ENCODE measurements around the gene DGKZ. TPM values are rescaled to one million over a fixed set of nuclear protein-coding genes. Genes with fewer than 3 reads are reported as not detected.
A peak's percentile ranks its signal among the peaks of the same experiment; 100 is the strongest.

Gene DGKZ
- polyA plus RNA-seq, 2 of the 4 experiments (the other 2 are of a cell fraction): 12.8 to 28.4 TPM

GRCh38 chr11:46407635-46408034 lies 60.4 kb downstream of the DGKZ start:
- ATAC-seq: no peak
- no peak for FAIRE-seq
- H3K4me2 ChIP-seq: no peak overlapping the region
- TF ChIP-seq POLR2A (IDR thresholded peaks at IDR 0.05; ENCODE audit: low read length) (no peak), FOXS1 (CRISPR knock-in tag; IDR thresholded peaks at IDR 0.05) (no peak), MYC (IDR thresholded peaks at IDR 0.05; ENCODE audit: borderline replicate concordance, low read length) (no peak), GATA3 (IDR thresholded peaks at IDR 0.05; ENCODE audit: borderline replicate concordance) (no peak)
- no peaks in the 10 kb centered on the region for H3K9me3 ChIP-seq
- H3K27ac ChIP-seq: no peak overlapping the region
- POLR2A ChIA-PET: interaction anchor here (0.6 kb wide), 1 partner anchor 164 kb away, joined by 3 read pairs; no protein-coding TSS in a partner anchor
- CTCF ChIA-PET: interaction anchor here (1.2 to 4.5 kb wide), 5 partner anchors 7 to 24 kb away, joined by 3 to 20 read pairs (median 6); partner anchors contain the start of gene CHRM4
- no peaks in the 10 kb centered on the region for H3K4me1 ChIP-seq
- 90% methylated on average over 10 of the region's 10 CpGs for WGBS (ENCODE audit: missing lambda C conversion rate)
- no peak overlapping the region for H3K4me3 ChIP-seq
- no peak for DNase-seq (ENCODE audit: low read depth in 1 of 2, low spot score in 1 of 2)

GRCh38 chr11:46408407-46408986 lies 61.2 kb downstream of the DGKZ start:
- Histone ChIP-seq H3K4me2 (no peak overlapping the region), H3K9me3 (no peaks in the 10 kb centered on the region), H3K4me1 (peaks cover 5% of the 10 kb centered on the region), H3K4me3 (no peak overlapping the region), H3K27ac (no peak overlapping the region)
- ATAC-seq (no peak), FAIRE-seq (no peak), DNase-seq (ENCODE audit: low read depth in 1 of 2, low spot score in 1 of 2) (no peak)
- ChIA-PET CTCF (interaction anchor here (1.0 to 4.5 kb wide), 5 partner anchors 9 to 25 kb away, joined by 3 to 20 read pairs (median 6); partner anchors contain the start of gene CHRM4), POLR2A (interaction anchor here (0.6 kb wide), 2 partner anchors 108 to 173 kb away, joined by 3 to 4 read pairs; no protein-coding TSS in a partner anchor)
- TF ChIP-seq POLR2A (IDR thresholded peaks at IDR 0.05; ENCODE audit: low read length) (no peak), HEYL (CRISPR knock-in tag; IDR thresholded peaks at IDR 0.05) (no peak), CBX2 (IDR thresholded peaks at IDR 0.05; ENCODE audit: borderline replicate concordance, low read depth) (no peak), ZSCAN20 (CRISPR knock-in tag; IDR thresholded peaks at IDR 0.05) (no peak), HDAC2 (IDR thresholded peaks at IDR 0.05) (no peak), EP300 (IDR thresholded peaks at IDR 0.05) (no peak), RARB (CRISPR knock-in tag; IDR thresholded peaks at IDR 0.05) (no peak), USF2 (IDR thresholded peaks at IDR 0.05) (no peak), NFE2L2 (conservative IDR thresholded peaks at IDR 0.05; ENCODE audit: low read length) (no peak), PHF8 (IDR thresholded peaks at IDR 0.05; ENCODE audit: borderline replicate concordance, low read depth) (no peak), EHMT2 (IDR thresholded peaks at IDR 0.05; ENCODE audit: low read depth) (no peak), MAZ (IDR thresholded peaks at IDR 0.05; ENCODE audit: borderline replicate concordance, low read depth, low read length) (no peak), NPAS2 (CRISPR knock-in tag; IDR thresholded peaks at IDR 0.05; ENCODE audit: borderline replicate concordance) (no peak), HOXA7 (CRISPR knock-in tag; IDR thresholded peaks at IDR 0.05) (no peak), HOXB5 (CRISPR knock-in tag; IDR thresholded peaks at IDR 0.05) (no peak), ELK1 (IDR thresholded peaks at IDR 0.05; ENCODE audit: low read depth, low read length) (no peak)
- WGBS (ENCODE audit: missing lambda C conversion rate): 83% methylated on average over 6 of the region's 6 CpGs

GRCh38 chr11:46410021-46410420 lies 62.8 kb downstream of the DGKZ start:
- ChIA-PET POLR2A (no interaction called here), CTCF (interaction anchor here (0.7 to 4.5 kb wide), 10 partner anchors 9 to 119 kb away, joined by 3 to 20 read pairs (median 3); partner anchors contain the start of gene CHRM4)
- no peak overlapping the region for H3K27ac ChIP-seq
- no peaks in the 10 kb centered on the region for H3K9me3 ChIP-seq
- FAIRE-seq (no peak), DNase-seq (ENCODE audit: low read depth in 1 of 2, low spot score in 1 of 2) (peak in 1 of 2 experiments; percentile 46), ATAC-seq (peak in 1 of 2 experiments; percentile 77; a peak in 3 of 6 replicates)
- H3K4me3 ChIP-seq: no peak overlapping the region
- peak; percentile 7; the same call in 1 of the 3 replicates for TF ChIP-seq CTCF (IDR thresholded peaks at IDR 0.05)
- peak; percentile 20 to 42; a peak in 2 of 5 replicates for TF ChIP-seq RAD21 (conservative IDR thresholded peaks at IDR 0.05 in 1 of 2, IDR thresholded peaks at IDR 0.05 in 1 of 2)
- no peak for TF ChIP-seq NFE2L2 (conservative IDR thresholded peaks at IDR 0.05; ENCODE audit: low read length)
- no peak overlapping the region for H3K4me2 ChIP-seq
- 69% methylated on average over 5 of the region's 5 CpGs for WGBS (ENCODE audit: missing lambda C conversion rate)
- H3K4me1 ChIP-seq: peaks cover 16% of the 10 kb centered on the region
